COLO829 (cell line): ENCODE data around the gene C9orf50.
"Not testable (repeated sequence)": the region's sequence is repeated elsewhere in the genome, so short reads cannot be mapped to it uniquely, and the experiment has no call there.

Experiments used
- DNase-seq: peaks from one replicate; pipeline ENCODE4 v3.0.0; 2012; ENCODE audit warnings: low spot score

The C9orf50 gene

GRCh38 chr9:129620669-129621295, at the start of gene C9orf50:
Gene C9orf50 (minus strand): TSS chr9:129621101. CDS start chr9:129620574, 527 bp downstream.
- DNase-seq, result no peak

GRCh38 chr9:129669946-129670345, 49.0 kb upstream of the C9orf50 start:
- no peak for DNase-seq

GRCh38 chr9:129669141-129669718, 48.3 kb upstream of the C9orf50 start:
- no peak for DNase-seq

GRCh38 chr9:129667850-129668249, 46.9 kb upstream of the C9orf50 start:
- DNase-seq, result no peak

GRCh38 chr9:129667378-129667777, 46.5 kb upstream of the C9orf50 start:
- DNase-seq, result no peak

- no peak for DNase-seq
These were observed 45.7 kb upstream of the C9orf50 start for GRCh38 chr9:129666575-129666974.

GRCh38 chr9:129665814-129666520, 45.1 kb upstream of the C9orf50 start:
- DNase-seq, result no peak

- DNase-seq, result no peak
These were observed 44.5 kb upstream of the C9orf50 start, which contains the start of gene PRRX2 for GRCh38 chr9:129665389-129665775. Gene PRRX2 (plus strand): TSS chr9:129665647. CDS start chr9:129665868, 221 bp downstream.

GRCh38 chr9:129664746-129665388, 44.0 kb upstream of the C9orf50 start:
- no peak for DNase-seq

- not testable (repeated sequence) for DNase-seq
These were observed 41.3 kb upstream of the C9orf50 start for GRCh38 chr9:129662239-129662638.

- no peak for DNase-seq
These were observed 40.1 kb upstream of the C9orf50 start for GRCh38 chr9:129661029-129661428.

- DNase-seq, result no peak
These were observed 36.0 kb upstream of the C9orf50 start for GRCh38 chr9:129656795-129657390.

- DNase-seq, result no peak
These were observed 34.8 kb upstream of the C9orf50 start for GRCh38 chr9:129655696-129656095.

GRCh38 chr9:129655154-129655553, 34.3 kb upstream of the C9orf50 start:
- DNase-seq, result no peak

GRCh38 chr9:129654554-129655040, 33.7 kb upstream of the C9orf50 start:
- DNase-seq, result no peak

- no peak for DNase-seq
These were observed 33.1 kb upstream of the C9orf50 start for GRCh38 chr9:129653823-129654553.

GRCh38 chr9:129650680-129651235, 29.9 kb upstream of the C9orf50 start:
- DNase-seq, result no peak

- DNase-seq, result no peak
These were observed 29.1 kb upstream of the C9orf50 start for GRCh38 chr9:129649726-129650679.

- DNase-seq, result no peak
These were observed 27.8 kb upstream of the C9orf50 start for GRCh38 chr9:129648764-129649115.
